ENCODE measurements around the gene ASIC4. TPM values are rescaled to one million over a fixed set of nuclear protein-coding genes. Genes with fewer than 3 reads are reported as not detected.
A peak's percentile ranks its signal among the peaks of the same experiment; 100 is the strongest.

The ASIC4 gene
- total and polyA plus RNA-seq, 9 of the 15 experiments (the other 6 are each of a cell fraction or from before 2014, with no cell fraction given), result 0.07 to 19.2 (median 4.8) TPM

- 85% methylated on average over 14 of the region's 46 CpGs for WGBS (ENCODE audit: insufficient coverage, low coverage, missing lambda C conversion rate)
- intact Hi-C loops (cut with micrococcal nuclease), result loop anchor here (5.0 kb wide), 1 partner anchor 87 kb away; the partner anchor contains the start of gene SLC4A3
- Histone ChIP-seq H3K27ac (ENCODE audit: extremely low read depth, low read depth, low read length) (no peak overlapping the region), H2AFZ (ENCODE audit: low read depth, low read length) (no peak overlapping the region), H3K79me2 (ENCODE audit: control insufficient read depth, insufficient read depth, low read length) (peaks cover 17% of the 10 kb centered on the region), H3K27me3 (ENCODE audit: control insufficient read depth in 2 of 2, insufficient read depth in 2 of 2, low read length in 2 of 2) (no peaks in the 10 kb centered on the region), H3K9me1 (ENCODE audit: control insufficient read depth, insufficient read depth, low read length) (no peaks in the 10 kb centered on the region), H3K9me3 (replicated peaks; ENCODE audit: control insufficient read depth, insufficient read depth, low read depth, low read length) (no peaks in the 10 kb centered on the region), H3K4me2 (ENCODE audit: insufficient read depth, low read length) (no peak overlapping the region), H3K9ac (ENCODE audit: insufficient read depth in 1 of 2, low read depth in 2 of 2, low read length in 2 of 2) (no peak overlapping the region; a peak in 1 of 4 replicates), H3K4me1 (replicated peaks in 1 of 2; ENCODE audit: control insufficient read depth in 2 of 2, insufficient read depth in 2 of 2, low read length in 2 of 2) (peaks cover 0 to 69% of the 10 kb centered on the region in 2 experiments; a peak in 3 of 5 replicates), H3K4me3 (no peak overlapping the region), H3K36me3 (ENCODE audit: control insufficient read depth, insufficient read depth, low read length) (peaks cover 35% of the 10 kb centered on the region; the same call in 2 of the 3 replicates), H4K20me1 (replicated peaks; ENCODE audit: control insufficient read depth, insufficient read depth, low read length) (peaks cover 14% of the 10 kb centered on the region; the same call in 1 of the 2 replicates)
- ChIA-PET CTCF (ENCODE audit: low intra/inter-chr PET ratio) (no interaction called here), POLR2A (interaction anchor here (0.8 kb wide), 1 partner anchor 121 kb away, joined by 4 read pairs; no protein-coding TSS in a partner anchor)
- FAIRE-seq (no peak), ATAC-seq (no peak), DNase-seq (ENCODE audit: extremely low read depth in 1 of 4, low spot score in 3 of 4) (no peak)
- BruUV-seq (replicated peaks), result no TSS peak
- in situ Hi-C loops (cut with MboI), result loop anchor here (5.0 to 10.0 kb wide), 2 partner anchors 102 to 155 kb away; no protein-coding TSS in a partner anchor
- no peak for TF ChIP-seq ZC3H4 (CRISPR knock-in tag; IDR thresholded peaks at IDR 0.05; ENCODE audit: borderline replicate concordance)
- no peak for TF ChIP-seq RBM34 (IDR thresholded peaks at IDR 0.05; ENCODE audit: borderline replicate concordance, insufficient read depth, low read length)
- no peak for TF ChIP-seq TFE3 (CRISPR knock-in tag; IDR thresholded peaks at IDR 0.05)
- no peak for TF ChIP-seq MCM3 (IDR thresholded peaks at IDR 0.05)
- no peak for TF ChIP-seq IRF2 (CRISPR knock-in tag; IDR thresholded peaks at IDR 0.05)
- peak; percentile 69 for TF ChIP-seq ZBTB33 (CRISPR knock-in tag; IDR thresholded peaks at IDR 0.05)
- no peak for TF ChIP-seq MAZ (CRISPR knock-in tag; conservative IDR thresholded peaks at IDR 0.05 in 1 of 2, IDR thresholded peaks at IDR 0.05 in 1 of 2)
- no peak for TF ChIP-seq PRDM10 (IDR thresholded peaks at IDR 0.05; ENCODE audit: partially characterized antibody)
- TF ChIP-seq E2F5 (CRISPR knock-in tag; IDR thresholded peaks at IDR 0.05), result no peak
- TF ChIP-seq RFX7 (CRISPR knock-in tag; IDR thresholded peaks at IDR 0.05), result no peak
- no peak for TF ChIP-seq ZNF165 (CRISPR knock-in tag; IDR thresholded peaks at IDR 0.05; ENCODE audit: borderline replicate concordance)
- no peak for TF ChIP-seq ZFPM2 (CRISPR knock-in tag; IDR thresholded peaks at IDR 0.05)
- peak; percentile 34 for TF ChIP-seq RBM22 (IDR thresholded peaks at IDR 0.05; ENCODE audit: low read depth, low read length, poor library complexity, severe bottlenecking)
Observed at GRCh38 chr2:219539926-219540678, 25.8 kb downstream of the ASIC4 start.

Measured in K562 (cell line).